ENCODE results near the gene UNCX. TPM values are rescaled to one million over a fixed set of nuclear protein-coding genes. Genes with fewer than 3 reads are reported as not detected.

The UNCX gene
- total RNA-seq, 4 donors from 2014 or later, result not detected

DNA sequence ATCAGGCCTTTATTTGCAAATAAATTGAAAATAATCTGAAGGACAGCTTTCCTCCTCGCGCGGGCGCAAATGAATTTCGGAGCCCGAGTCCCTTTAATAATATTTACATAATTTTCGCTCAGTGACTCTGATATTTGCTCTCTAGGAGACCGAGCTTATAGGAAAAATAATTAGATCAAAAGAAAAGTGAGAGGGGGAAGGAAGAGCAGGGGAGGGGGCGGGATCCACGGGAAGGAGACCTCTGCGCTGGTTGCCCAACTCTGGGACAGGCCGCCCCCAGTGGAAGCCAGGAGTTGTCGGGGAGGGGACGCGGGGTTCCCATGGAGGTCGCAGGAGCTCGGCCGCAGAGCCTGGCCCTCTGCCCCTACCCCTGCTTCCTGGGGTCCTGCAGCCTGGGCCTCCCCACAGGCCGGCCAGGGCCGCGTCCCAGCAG lies 5.8 kb downstream of the UNCX start:
- TF ChIP-seq POLR2A (IDR thresholded peaks at IDR 0.05), result no peak
- TF ChIP-seq, protein P1, sequence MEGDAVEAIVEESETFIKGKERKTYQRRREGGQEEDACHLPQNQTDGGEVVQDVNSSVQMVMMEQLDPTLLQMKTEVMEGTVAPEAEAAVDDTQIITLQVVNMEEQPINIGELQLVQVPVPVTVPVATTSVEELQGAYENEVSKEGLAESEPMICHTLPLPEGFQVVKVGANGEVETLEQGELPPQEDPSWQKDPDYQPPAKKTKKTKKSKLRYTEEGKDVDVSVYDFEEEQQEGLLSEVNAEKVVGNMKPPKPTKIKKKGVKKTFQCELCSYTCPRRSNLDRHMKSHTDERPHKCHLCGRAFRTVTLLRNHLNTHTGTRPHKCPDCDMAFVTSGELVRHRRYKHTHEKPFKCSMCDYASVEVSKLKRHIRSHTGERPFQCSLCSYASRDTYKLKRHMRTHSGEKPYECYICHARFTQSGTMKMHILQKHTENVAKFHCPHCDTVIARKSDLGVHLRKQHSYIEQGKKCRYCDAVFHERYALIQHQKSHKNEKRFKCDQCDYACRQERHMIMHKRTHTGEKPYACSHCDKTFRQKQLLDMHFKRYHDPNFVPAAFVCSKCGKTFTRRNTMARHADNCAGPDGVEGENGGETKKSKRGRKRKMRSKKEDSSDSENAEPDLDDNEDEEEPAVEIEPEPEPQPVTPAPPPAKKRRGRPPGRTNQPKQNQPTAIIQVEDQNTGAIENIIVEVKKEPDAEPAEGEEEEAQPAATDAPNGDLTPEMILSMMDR (IDR thresholded peaks at IDR 0.05), result no peak
- no peak for DNase-seq (ENCODE audit: low spot score in 2 of 2)
- H3K4me3 ChIP-seq (ENCODE audit: low read depth, poor library complexity, severe bottlenecking), result no peak overlapping the region
- intact Hi-C loops (cut with DNase I; ENCODE audit: low total_unique reads), result no loop called here
- 15 to 20% methylated on average over 21 of the region's 21 CpGs for WGBS, 2 donors

DNA sequence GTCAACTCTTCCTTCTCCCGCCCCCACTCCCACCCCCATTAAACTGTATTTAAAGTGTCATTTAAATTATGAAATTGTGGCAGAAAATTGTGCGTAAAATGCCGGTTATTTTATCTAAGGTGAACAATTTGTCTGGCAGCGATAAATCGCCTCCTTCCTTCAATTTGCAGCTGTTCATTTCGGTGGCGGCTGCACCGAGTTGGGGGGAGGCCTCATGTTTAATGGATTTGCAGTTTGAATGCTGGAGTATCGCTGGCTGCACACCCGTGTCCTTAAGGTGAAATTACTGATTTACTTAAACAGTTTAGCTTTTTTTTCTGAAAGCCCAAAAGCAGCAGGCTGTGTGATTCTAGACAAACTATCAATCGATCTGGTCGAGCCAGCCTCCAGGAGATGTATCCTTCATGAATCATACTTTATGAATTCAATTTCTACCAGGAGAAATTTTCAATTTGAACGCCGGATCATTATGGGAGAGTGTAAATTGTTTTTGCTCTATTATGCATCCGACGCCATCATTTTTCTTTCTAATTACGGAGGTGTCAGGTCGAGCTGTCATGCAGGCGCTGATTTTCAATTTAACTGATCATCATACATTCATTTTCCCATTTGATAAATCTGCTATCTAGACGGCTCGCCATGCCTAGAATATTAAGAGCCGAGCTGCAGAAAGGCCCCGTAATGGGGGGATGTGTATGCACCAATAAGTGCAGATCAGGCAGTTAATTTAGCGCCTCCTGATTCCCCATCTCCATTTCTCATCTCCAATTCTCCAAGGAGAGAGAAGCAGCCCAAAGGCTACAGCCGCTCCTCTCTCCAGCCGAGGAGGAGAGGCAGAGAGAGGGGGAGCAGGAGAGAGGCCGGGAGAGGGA lies 6.5 kb downstream of the UNCX start:
- TF ChIP-seq, protein P1 (IDR thresholded peaks at IDR 0.05), result no peak
- no peak for TF ChIP-seq POLR2A (IDR thresholded peaks at IDR 0.05)
- no peak overlapping the region for H3K4me3 ChIP-seq (ENCODE audit: low read depth, poor library complexity, severe bottlenecking)
- 17% methylated on average over 27 of the region's 27 CpGs for WGBS, 2 donors
- DNase-seq (ENCODE audit: low spot score in 2 of 2), result no peak
- intact Hi-C loops (cut with DNase I; ENCODE audit: low total_unique reads), result no loop called here

DNA sequence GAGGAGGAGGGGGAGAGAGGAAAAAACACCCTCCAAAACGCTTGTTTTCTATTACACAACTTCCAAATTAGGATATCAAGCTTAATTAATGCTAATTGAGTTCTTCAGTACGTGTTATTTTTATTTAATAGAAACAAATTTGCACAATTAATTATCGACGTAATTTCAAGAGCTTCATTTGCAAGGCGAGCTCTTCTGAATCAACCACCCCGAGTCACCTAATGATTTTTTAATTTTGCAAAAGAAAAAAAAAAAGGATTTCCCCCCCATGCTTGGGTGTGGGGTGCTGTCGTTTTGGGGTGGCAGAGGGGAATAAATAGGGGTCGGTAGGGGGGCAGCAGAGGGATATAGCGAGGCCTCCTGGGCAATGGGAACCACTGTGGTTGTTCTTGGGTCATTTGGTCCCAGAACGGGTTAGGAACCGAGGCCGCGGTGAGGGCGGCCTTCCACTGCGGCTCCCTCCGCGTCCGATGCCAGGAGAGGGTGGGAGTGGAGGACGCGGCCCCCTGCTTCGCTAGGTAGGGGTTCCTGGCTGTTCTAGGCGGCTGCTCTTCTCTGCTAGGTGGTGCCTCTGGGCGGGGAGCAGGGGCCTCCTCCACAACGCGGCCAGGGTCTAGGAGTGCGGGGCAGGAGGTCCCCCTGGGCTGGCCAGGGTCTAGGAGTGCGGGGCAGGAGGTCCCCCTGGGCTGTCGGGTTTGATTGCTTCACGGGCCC lies 7.3 kb downstream of the UNCX start:
- no peak overlapping the region for H3K4me3 ChIP-seq (ENCODE audit: low read depth, poor library complexity, severe bottlenecking)
- no peak for TF ChIP-seq POLR2A (IDR thresholded peaks at IDR 0.05)
- TF ChIP-seq, protein P1 (IDR thresholded peaks at IDR 0.05), result no peak
- 9 to 11% methylated on average over 28 to 29 of the region's 29 CpGs for WGBS, 2 donors
- DNase-seq (ENCODE audit: low spot score in 2 of 2), result no peak
- intact Hi-C loops (cut with DNase I; ENCODE audit: low total_unique reads), result no loop called here

DNA sequence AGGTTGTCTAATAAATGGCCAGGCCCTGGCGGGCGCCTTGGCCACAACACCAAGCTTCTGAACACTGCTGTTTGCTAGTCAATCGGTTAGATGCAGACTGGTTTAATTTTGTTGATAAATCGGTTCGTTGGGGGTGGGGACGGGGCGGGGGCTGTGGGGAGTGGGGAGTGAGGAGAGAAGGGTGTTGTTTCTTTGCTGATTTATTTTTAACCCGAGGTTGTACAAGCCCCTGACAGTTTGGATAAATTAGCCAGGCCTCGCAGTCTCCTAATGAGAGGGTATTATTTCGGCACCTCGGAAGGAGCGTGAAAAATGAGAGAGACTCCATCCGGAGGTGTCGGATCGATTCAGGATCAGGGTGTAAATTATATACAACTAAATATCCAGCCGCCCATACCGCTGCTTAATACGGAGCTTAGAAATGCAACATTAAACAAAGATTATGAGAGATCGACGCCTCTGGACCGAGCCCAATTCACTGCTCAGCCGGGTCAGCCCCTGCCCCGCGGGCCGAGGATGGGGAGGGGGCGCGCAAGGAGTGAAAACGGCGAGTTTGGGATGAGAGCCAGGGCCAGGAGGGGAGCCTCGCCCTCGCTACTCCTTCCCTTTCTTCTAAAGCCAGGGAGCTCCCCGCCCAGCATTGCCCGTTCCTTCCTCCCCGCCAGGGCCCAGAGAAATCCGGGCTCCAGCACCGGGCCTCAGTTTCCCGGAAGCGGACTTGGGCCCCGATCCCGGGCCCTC lies 8.0 kb downstream of the UNCX start:
- no peak overlapping the region for H3K4me3 ChIP-seq (ENCODE audit: low read depth, poor library complexity, severe bottlenecking)
- 7 to 8% methylated on average over 39 to 40 of the region's 40 CpGs for WGBS, 2 donors
- no peak for DNase-seq (ENCODE audit: low spot score in 2 of 2)
- intact Hi-C loops (cut with DNase I; ENCODE audit: low total_unique reads), result no loop called here
- TF ChIP-seq, protein P1 (IDR thresholded peaks at IDR 0.05), result no peak
- no peak for TF ChIP-seq POLR2A (IDR thresholded peaks at IDR 0.05)

DNA sequence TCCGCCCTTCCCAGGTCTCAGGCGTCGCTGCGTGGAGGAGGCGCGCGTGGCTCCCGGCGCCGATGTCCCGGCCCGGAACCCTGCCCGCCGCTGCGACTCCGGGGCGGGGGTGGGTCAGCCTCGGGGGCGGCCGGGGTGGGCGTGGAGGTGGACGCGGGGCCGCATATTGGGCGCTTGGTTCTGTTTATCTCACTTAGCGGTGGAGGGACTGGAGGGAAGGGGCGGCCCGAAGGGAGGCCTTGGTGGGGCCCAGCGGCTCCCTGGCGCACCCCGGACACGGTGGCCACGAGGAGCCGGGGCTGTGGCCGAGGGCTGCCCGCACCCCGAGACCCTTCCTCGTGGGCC lies 8.6 kb downstream of the UNCX start:
- 0 to 3% methylated on average over 1 to 12 of the region's 38 CpGs for WGBS, 2 donors
- intact Hi-C loops (cut with DNase I; ENCODE audit: low total_unique reads), result no loop called here
- H3K4me3 ChIP-seq (ENCODE audit: low read depth, poor library complexity, severe bottlenecking), result no peak overlapping the region
- DNase-seq (ENCODE audit: low spot score in 2 of 2), result no peak
- TF ChIP-seq, protein P1 (IDR thresholded peaks at IDR 0.05), result no peak

Measured in lower leg skin (tissue), 4 donors.